IMR-90 (cell line): Measurements from ENCODE around the gene MAFG.

Experiments used
- CEBPB ChIP-seq: IDR thresholded peaks from 2 replicates; pipeline ENCODE4 v1.6.1; 2012; ENCODE audit warnings: low read depth, low read length, improper control_type of control experiment
- MAFK ChIP-seq: IDR thresholded peaks from 2 replicates; pipeline ENCODE4 v1.6.1; 2012; ENCODE audit warnings: low read depth, low read length, improper control_type of control experiment
- MAZ ChIP-seq: IDR thresholded peaks from 2 replicates; pipeline ENCODE4 v1.6.1; 2012; ENCODE audit warnings: low read depth, mild to moderate bottlenecking, low read length, improper control_type of control experiment, moderate library complexity, borderline replicate concordance
- MXI1 ChIP-seq: IDR thresholded peaks from 2 replicates; pipeline ENCODE4 v1.6.1; 2012; ENCODE audit warnings: low read depth, mild to moderate bottlenecking, low read length, moderate library complexity, borderline replicate concordance
- NFE2L2 ChIP-seq: fragments of 150-350 bp; IDR thresholded peaks from 2 replicates; pipeline ENCODE4 v1.6.1; 2016; ENCODE audit warnings: low read depth, mild to moderate bottlenecking, low read length
- POLR2A ChIP-seq: IDR thresholded peaks from 2 replicates; pipeline ENCODE4 v1.6.1; 2012; ENCODE audit warnings: mild to moderate bottlenecking, low read depth, low read length
- RAD21 ChIP-seq: IDR thresholded peaks from 2 replicates; pipeline ENCODE4 v1.6.1; 2012; ENCODE audit warnings: low read length, improper control_type of control experiment
- RCOR1 ChIP-seq: IDR thresholded peaks from 2 replicates; pipeline ENCODE4 v1.6.1; 2012; ENCODE audit warnings: mild to moderate bottlenecking, low read length, improper control_type of control experiment; ENCODE audit not compliant: insufficient replicate concordance
- RFX5 ChIP-seq: IDR thresholded peaks from 2 replicates; pipeline ENCODE4 v1.8.0; 2012; ENCODE audit warnings: low read depth, mild to moderate bottlenecking, low read length, moderate library complexity
- SMC3 ChIP-seq: fragments of 150-350 bp; IDR thresholded peaks from 2 replicates; pipeline ENCODE4 v1.6.1; 2016; ENCODE audit warnings: low read depth, mild to moderate bottlenecking, antibody characterized with exemption, low read length, moderate library complexity
- TF ChIP-seq, protein P1 (sequence below): conservative IDR thresholded peaks from 2 replicates; pipeline ENCODE4 v1.5.1; 2012; ENCODE audit warnings: mild to moderate bottlenecking, low read depth, low read length, improper control_type of control experiment
- TF ChIP-seq, protein P2 (sequence below): fragments of 150-350 bp; IDR thresholded peaks from 2 replicates; pipeline ENCODE4 v1.6.1; 2017; ENCODE audit warnings: mild to moderate bottlenecking, antibody characterized with exemption, low read length, low read depth
- TF ChIP-seq, protein P3 (sequence below): fragments of 150-350 bp; IDR thresholded peaks from 2 replicates; pipeline ENCODE4 v1.6.1; 2016; ENCODE audit warnings: low read depth, mild to moderate bottlenecking, low read length, moderate library complexity, borderline replicate concordance

DNA sequence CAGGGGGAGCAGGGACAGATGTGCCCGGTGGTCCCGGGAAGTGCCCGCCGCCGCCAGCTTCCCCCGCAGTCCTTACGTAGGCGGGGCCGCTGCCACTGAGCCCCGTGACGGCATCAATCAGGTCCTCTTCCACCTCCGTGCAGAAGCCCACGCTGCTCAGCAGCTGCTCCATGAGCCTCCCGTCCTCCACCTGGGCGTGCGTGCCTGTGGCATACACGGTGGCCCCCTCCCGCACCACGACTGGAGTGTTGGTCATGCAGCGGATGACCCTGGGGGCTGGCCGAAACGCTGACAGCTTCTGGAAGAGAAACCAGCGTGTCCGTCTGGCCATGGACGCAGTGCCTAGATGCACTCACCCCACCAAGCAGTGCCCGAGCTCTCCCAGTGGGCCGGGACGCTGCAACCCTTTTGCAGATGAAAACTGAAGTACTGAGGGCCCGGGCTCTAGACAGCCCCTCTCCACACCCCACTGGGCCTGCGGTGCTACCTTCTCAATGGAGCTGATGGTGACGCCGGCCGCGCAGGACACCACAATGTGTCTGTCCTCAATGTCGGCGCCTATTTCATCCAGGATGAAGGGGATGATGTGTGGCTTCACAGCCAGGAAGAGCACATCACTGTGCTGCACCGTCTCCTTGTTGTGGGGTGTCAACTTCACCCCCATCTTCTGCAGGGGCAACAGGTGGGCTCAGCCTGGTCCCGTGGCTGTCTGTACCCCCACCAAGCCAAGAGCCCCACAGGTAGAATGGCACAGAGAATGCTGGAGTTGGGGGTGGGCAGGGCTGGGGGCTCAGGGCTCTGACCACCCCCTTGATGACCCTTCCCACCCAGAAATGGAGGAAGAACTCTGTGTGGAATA lies 7.5 kb upstream of the MAFG start:
- TF ChIP-seq MXI1 (no peak), POLR2A (no peak), MAFK (no peak), RFX5 (no peak), NFE2L2 (no peak), RAD21 (no peak), SMC3 (no peak), MAZ (no peak), RCOR1 (no peak), CEBPB (no peak)
- TF ChIP-seq, protein P1, sequence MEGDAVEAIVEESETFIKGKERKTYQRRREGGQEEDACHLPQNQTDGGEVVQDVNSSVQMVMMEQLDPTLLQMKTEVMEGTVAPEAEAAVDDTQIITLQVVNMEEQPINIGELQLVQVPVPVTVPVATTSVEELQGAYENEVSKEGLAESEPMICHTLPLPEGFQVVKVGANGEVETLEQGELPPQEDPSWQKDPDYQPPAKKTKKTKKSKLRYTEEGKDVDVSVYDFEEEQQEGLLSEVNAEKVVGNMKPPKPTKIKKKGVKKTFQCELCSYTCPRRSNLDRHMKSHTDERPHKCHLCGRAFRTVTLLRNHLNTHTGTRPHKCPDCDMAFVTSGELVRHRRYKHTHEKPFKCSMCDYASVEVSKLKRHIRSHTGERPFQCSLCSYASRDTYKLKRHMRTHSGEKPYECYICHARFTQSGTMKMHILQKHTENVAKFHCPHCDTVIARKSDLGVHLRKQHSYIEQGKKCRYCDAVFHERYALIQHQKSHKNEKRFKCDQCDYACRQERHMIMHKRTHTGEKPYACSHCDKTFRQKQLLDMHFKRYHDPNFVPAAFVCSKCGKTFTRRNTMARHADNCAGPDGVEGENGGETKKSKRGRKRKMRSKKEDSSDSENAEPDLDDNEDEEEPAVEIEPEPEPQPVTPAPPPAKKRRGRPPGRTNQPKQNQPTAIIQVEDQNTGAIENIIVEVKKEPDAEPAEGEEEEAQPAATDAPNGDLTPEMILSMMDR = no peak
- TF ChIP-seq, protein P2, sequence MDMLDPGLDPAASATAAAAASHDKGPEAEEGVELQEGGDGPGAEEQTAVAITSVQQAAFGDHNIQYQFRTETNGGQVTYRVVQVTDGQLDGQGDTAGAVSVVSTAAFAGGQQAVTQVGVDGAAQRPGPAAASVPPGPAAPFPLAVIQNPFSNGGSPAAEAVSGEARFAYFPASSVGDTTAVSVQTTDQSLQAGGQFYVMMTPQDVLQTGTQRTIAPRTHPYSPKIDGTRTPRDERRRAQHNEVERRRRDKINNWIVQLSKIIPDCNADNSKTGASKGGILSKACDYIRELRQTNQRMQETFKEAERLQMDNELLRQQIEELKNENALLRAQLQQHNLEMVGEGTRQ = no peak
- TF ChIP-seq, protein P3, sequence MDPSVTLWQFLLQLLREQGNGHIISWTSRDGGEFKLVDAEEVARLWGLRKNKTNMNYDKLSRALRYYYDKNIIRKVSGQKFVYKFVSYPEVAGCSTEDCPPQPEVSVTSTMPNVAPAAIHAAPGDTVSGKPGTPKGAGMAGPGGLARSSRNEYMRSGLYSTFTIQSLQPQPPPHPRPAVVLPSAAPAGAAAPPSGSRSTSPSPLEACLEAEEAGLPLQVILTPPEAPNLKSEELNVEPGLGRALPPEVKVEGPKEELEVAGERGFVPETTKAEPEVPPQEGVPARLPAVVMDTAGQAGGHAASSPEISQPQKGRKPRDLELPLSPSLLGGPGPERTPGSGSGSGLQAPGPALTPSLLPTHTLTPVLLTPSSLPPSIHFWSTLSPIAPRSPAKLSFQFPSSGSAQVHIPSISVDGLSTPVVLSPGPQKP = no peak
